Tibial artery (tissue), 4 donors: ENCODE results near the gene RAB5B.

Source experiments
- DNase-seq, 2 donors: peaks; one replicate each; pipeline ENCODE4 v3.0.0-alpha.2; 2019
- H3K27ac ChIP-seq, 2 donors: fragments of 200-600 bp; sonication (generic) in 1 of 2; 1 replicate in 1 of 2; 2 replicates in 1 of 2; pipeline ENCODE4 v1.5.1; 2018 to 2019; ENCODE audit warnings: mild to moderate bottlenecking in 1 of 2
- H3K27me3 ChIP-seq, 2 donors: fragments of 200-600 bp; sonication (generic) in 1 of 2; one replicate each; pipeline versions ENCODE4 v1.5.1 to v1.6.0; 2016 to 2019
- H3K36me3 ChIP-seq, 3 donors: fragments of 200-600 bp; sonication (generic) in 2 of 3; one replicate each; pipeline ENCODE4 v1.5.1; 2016 to 2019; ENCODE audit warnings: mild to moderate bottlenecking in 2 of 3
- H3K4me1 ChIP-seq, 4 donors: fragments of 200-600 bp; sonication (generic) in 2 of 4; 1 replicate in 3 of 4; 2 replicates in 1 of 4; pipeline ENCODE4 v1.5.1; 2016 to 2019
- H3K4me3 ChIP-seq, 2 donors: fragments of 200-600 bp; sonication (generic) in 1 of 2; 1 replicate in 1 of 2; 2 replicates in 1 of 2; pipeline ENCODE4 v1.5.1; 2018 to 2019; ENCODE audit warnings: mild to moderate bottlenecking in 2 of 2
- H3K9me3 ChIP-seq, 3 donors: fragments of 200-600 bp; sonication (generic) in 1 of 3; one replicate each; pipeline ENCODE4 v1.5.1; 2016 to 2019
- intact Hi-C: fragments of 100-400 bp; cut with DNase I; formaldehyde crosslinking; loops from one replicate; pipeline ENCODE4 v1.15.0; 2023; ENCODE audit warnings: low total_unique reads
- TF ChIP-seq, protein P1 (sequence below), 2 experiments: fragments of 200-600 bp in 1 of 2; fragments of 450-650 bp in 1 of 2; IDR thresholded peaks; one replicate each; pipeline ENCODE4 v1.5.1; 2017 to 2019; ENCODE audit warnings: antibody characterized with exemption in 2 of 2, mild to moderate bottlenecking in 1 of 2, moderate library complexity in 1 of 2

Gene RAB5B

DNA sequence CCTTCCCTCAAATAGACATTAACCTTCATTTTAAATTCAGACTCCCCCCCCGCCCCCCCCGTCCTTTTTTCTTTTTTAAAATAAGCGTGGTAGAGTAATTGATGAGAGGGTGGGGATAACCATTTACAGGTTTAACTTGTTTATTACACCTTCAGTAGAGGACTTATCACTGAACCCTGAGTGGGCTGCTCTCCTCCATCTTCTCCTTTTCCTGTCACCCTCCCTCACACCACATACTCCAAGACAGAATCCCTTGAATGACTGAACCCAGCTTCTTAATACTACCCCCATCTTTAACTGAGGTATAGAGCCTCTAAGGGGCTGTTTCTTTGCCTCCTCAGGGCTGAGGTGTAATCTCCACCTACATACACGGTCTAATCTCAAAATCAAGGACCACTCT is 43.3 kb downstream of the RAB5B start:
- H3K36me3 ChIP-seq, result peaks cover 6 to 31% (median 9%) of the 10 kb centered on the region in 3 donors

DNA sequence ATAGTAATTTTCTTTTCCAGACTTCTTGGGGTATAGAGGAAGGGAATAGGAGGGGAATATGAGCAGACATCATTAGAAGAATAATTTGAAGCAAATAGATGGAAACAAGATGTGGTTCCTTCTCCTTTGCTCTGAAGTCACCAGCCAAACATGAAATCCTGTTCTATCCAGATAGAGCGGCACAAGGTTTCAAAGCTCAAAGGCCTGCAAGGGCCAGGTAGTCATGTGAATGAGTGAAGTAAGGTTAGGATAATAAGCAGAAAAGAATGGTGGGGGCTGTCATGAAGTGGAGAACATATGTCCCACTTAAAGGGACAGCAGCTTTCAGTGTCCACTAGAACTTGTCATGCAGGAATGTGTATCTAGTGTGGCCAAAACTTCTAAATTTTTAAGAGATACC is 44.5 kb downstream of the RAB5B start:
- H3K9me3 ChIP-seq, result no peaks in the 10 kb centered on the region
- peaks cover 6 to 31% (median 9%) of the 10 kb centered on the region in 3 donors for H3K36me3 ChIP-seq
- no peak overlapping the region for H3K27ac ChIP-seq
- DNase-seq, result no peak
- intact Hi-C loops, result no loop called here
- TF ChIP-seq, protein P1, sequence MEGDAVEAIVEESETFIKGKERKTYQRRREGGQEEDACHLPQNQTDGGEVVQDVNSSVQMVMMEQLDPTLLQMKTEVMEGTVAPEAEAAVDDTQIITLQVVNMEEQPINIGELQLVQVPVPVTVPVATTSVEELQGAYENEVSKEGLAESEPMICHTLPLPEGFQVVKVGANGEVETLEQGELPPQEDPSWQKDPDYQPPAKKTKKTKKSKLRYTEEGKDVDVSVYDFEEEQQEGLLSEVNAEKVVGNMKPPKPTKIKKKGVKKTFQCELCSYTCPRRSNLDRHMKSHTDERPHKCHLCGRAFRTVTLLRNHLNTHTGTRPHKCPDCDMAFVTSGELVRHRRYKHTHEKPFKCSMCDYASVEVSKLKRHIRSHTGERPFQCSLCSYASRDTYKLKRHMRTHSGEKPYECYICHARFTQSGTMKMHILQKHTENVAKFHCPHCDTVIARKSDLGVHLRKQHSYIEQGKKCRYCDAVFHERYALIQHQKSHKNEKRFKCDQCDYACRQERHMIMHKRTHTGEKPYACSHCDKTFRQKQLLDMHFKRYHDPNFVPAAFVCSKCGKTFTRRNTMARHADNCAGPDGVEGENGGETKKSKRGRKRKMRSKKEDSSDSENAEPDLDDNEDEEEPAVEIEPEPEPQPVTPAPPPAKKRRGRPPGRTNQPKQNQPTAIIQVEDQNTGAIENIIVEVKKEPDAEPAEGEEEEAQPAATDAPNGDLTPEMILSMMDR (IDR thresholded peaks at IDR 0.05), result no peak
- H3K27me3 ChIP-seq, result no peaks in the 10 kb centered on the region
- H3K4me1 ChIP-seq, result peaks cover 0 to 20% (median 13%) of the 10 kb centered on the region in 4 donors
- no peak overlapping the region for H3K4me3 ChIP-seq

More for the DNA sequence above, 43.3 kb downstream of the RAB5B start:
- Histone ChIP-seq H3K9me3 (no peaks in the 10 kb centered on the region), H3K27me3 (no peaks in the 10 kb centered on the region), H3K27ac (no peak overlapping the region), H3K4me1 (peaks cover 0 to 20% (median 11%) of the 10 kb centered on the region in 4 donors), H3K4me3 (no peak overlapping the region)
- DNase-seq, result no peak
- TF ChIP-seq, protein P1 (IDR thresholded peaks at IDR 0.05), result no peak
- intact Hi-C loops, result no loop called here

DNA sequence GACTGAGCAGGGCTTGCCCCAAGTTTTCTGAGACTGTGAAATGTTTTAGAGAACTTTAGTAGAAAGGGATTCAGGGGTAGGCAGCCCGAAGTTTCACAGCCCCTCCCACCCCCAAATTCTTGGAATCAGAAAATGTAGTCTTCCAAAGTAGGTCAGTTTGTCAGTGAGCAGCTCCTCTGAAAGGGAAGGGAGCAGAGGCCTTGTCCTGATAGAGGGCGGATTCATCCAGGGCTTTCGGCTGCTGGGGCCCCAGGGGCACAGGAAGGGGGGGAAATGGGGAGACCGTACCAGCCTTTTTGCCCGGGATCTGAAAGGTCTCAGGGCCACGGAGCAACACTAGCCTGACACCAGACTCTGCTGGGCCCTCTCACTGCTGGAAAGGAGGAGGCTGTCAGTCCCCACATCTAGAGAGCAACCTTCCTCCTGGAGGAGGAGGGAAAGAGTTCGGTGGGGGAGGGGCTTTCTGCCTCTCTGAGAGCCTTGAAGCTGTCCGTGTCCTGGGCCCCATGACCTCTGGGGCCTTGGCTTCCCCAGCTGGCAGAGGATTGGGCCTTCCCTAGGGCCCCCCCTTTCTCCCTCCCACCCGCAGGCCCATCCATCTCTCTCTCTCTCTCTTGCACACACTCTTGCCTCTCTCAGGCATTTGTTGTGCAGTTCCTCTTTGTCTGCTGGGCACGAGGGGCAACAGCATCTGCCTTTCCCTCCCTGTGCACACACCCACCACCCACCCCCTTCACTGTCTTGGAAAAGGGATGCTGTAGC is 46.7 kb downstream of the RAB5B start, which contains the start of gene IKZF4:
Gene IKZF4 (plus strand): TSS at position 621 of the 762 bp plus-strand sequence. CDS start 451 bp downstream, outside the sequence.
- H3K9me3 ChIP-seq, result no peaks in the 10 kb centered on the region
- intact Hi-C loops, result no loop called here
- peaks cover 14 to 33% (median 16%) of the 10 kb centered on the region in 3 donors for H3K36me3 ChIP-seq
- H3K27me3 ChIP-seq, result no peaks in the 10 kb centered on the region
- peak within 1 kb of the TSS; percentile 57 to 62 for H3K27ac ChIP-seq
- TF ChIP-seq, protein P1 (IDR thresholded peaks at IDR 0.05), result no peak
- DNase-seq, result no peak
- peaks cover 0 to 20% (median 13%) of the 10 kb centered on the region in 4 donors for H3K4me1 ChIP-seq
- H3K4me3 ChIP-seq, result peak within 1 kb of the TSS; percentile 29 to 35

DNA sequence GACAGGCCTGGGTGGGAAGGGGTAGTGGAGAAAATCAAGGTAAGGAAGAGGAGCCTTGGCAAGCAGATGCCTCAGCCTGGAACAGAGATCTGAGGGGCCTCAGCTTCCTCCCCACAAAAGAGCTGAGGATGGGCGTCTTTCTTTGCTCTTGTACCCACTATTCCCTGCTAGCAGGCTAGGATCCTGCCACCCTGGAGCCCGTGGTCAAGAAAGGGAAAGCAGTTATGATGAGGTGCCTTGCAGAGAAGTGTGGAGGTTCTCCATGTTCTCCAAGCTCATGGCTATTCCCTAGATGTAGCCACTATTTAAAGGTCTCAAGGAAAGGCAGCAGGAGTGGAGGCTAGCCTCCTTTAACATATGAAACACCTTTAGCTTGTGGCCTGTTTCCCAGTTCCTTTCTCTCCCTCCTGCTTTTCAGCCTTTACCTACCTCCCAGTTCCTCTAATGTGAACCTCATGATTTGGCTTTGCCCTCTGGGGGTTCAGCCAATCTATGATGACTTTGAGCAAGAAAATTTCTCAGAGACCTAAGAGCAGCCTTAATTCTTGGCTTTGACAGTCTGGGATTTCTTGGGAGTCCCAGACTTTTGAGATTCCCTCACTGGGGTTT is 48.1 kb downstream of the RAB5B start:
- TF ChIP-seq, protein P1 (IDR thresholded peaks at IDR 0.05), result no peak
- Histone ChIP-seq H3K4me3 (peak overlapping the region in 1 of 2 donors; percentile 35), H3K9me3 (no peaks in the 10 kb centered on the region), H3K4me1 (peaks cover 0 to 20% (median 13%) of the 10 kb centered on the region in 4 donors), H3K27ac (no peak overlapping the region), H3K36me3 (peaks cover 14 to 41% (median 21%) of the 10 kb centered on the region in 3 donors), H3K27me3 (no peaks in the 10 kb centered on the region)
- intact Hi-C loops, result no loop called here
- no peak for DNase-seq

DNA sequence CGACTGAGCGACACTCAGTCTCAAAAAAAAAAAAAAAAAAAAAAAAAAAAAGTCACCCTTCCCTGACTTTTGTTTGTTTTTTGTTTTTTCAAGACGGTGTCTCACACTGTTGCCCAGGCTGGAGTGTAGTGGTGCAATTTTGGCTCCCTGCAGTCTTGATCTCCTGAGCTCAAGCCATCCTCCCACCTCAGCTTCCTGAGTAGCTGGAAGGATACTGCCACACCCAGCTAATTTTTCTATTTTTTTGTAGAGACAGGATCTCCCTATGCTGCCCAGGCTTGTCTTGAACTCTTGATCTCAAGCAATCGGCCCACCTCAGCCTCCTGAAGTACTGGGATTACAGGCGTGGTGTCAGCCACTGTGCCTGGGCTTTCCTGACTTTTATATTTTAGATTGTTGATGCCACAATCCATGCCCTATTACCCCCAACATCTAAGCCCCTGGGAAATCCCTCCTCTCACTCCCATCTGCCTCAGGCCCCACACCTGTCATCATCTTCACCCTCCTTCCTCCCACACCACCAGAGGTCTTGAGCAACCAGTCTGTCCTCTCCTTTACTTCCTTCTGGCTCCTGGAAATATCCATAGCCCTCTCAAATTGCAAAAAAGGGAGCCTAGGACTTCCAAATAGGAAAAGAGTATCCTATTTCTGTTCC is 54.8 kb downstream of the RAB5B start:
- H3K9me3 ChIP-seq, result no peaks in the 10 kb centered on the region
- H3K36me3 ChIP-seq, result peaks cover 26 to 61% (median 52%) of the 10 kb centered on the region in 3 donors
- no peak overlapping the region for H3K4me3 ChIP-seq
- no peak for DNase-seq
- H3K27me3 ChIP-seq, result no peaks in the 10 kb centered on the region
- TF ChIP-seq, protein P1 (IDR thresholded peaks at IDR 0.05), result no peak
- intact Hi-C loops, result loop anchor here (5.0 kb wide), 1 partner anchor 36 kb away; no protein-coding TSS in a partner anchor
- H3K27ac ChIP-seq, result no peak overlapping the region
- H3K4me1 ChIP-seq, result no peaks in the 10 kb centered on the region
